ENCODE data around the gene RAB28. TPM values are rescaled to one million over a fixed set of nuclear protein-coding genes. Genes with fewer than 3 reads are reported as not detected.

Gene RAB28
- total RNA-seq, 1 experiment from 2014 or later, result 19.8 TPM

DNA sequence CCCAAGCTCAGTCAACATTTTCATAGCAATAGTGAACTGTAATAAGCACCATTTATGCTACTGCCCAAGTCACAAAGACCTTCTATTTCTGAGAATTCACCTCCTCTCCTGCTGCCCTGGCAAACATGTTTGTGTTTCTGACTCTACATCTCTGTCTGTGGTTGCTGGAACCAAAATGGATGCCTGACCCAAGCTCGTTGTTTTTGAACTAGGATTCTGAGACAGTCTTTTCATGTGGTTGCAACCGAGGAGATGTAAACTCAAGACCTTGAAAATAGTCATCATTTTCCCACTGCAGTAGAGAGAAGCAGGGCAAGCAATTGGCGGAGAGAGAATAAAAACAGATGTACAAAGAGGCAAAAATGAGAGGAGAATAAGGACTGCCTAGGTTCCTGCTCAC, 160.2 kb downstream of the RAB28 start:
- Histone ChIP-seq H2BK12ac (ENCODE audit: insufficient read length, low read depth, low read length) (no peak overlapping the region), H3K4ac (ENCODE audit: low read depth, low read length) (no peak overlapping the region), H3K56ac (ENCODE audit: insufficient read length, low read depth, low read length) (no peak overlapping the region), H3T11ph (ENCODE audit: low read length) (no peak overlapping the region), H2BK120ac (ENCODE audit: low read depth, low read length, poor library complexity, severe bottlenecking) (no peak overlapping the region), H3K18ac (ENCODE audit: insufficient read length, low read depth, low read length) (no peak overlapping the region), H4K20me1 (ENCODE audit: control insufficient read depth, insufficient read depth, insufficient read length) (no peaks in the 10 kb centered on the region), H2BK5ac (ENCODE audit: insufficient read length, low read length) (no peak overlapping the region), H4K91ac (ENCODE audit: insufficient read length, low read depth, low read length) (no peak overlapping the region), H2BK20ac (ENCODE audit: low read depth, low read length, poor library complexity, severe bottlenecking) (no peak overlapping the region), H2AFZ (ENCODE audit: low read length) (no peak overlapping the region), H3K9me3 (ENCODE audit: control insufficient read depth, low read depth, low read length) (no peaks in the 10 kb centered on the region), H2BK15ac (ENCODE audit: low read depth, low read length) (no peak overlapping the region), H3K4me1 (ENCODE audit: insufficient read depth, low read length) (peaks cover 5% of the 10 kb centered on the region; the same call in 1 of the 2 replicates), H4K8ac (replicated peaks; ENCODE audit: insufficient read length, low read depth, low read length) (no peak overlapping the region), H3K79me2 (ENCODE audit: insufficient read depth, low read length) (no peaks in the 10 kb centered on the region), H3K9ac (ENCODE audit: extremely low read depth, insufficient read length, low read length) (no peak overlapping the region), H3K79me1 (ENCODE audit: insufficient read depth, low read depth, low read length, poor library complexity, severe bottlenecking) (no peaks in the 10 kb centered on the region), H3K27ac (ENCODE audit: insufficient read length, low read depth, low read length) (no peak overlapping the region), H3K14ac (ENCODE audit: insufficient read depth, low read length) (no peak overlapping the region), H3K23me2 (ENCODE audit: insufficient read length, low read depth, low read length, poor library complexity, severe bottlenecking) (no peaks in the 10 kb centered on the region), H4K5ac (ENCODE audit: insufficient read length, low read depth, low read length) (no peak overlapping the region), H3K23ac (ENCODE audit: insufficient read length, low read depth, low read length) (no peak overlapping the region), H3K27me3 (ENCODE audit: insufficient read depth, low read length) (no peaks in the 10 kb centered on the region), H3K4me2 (ENCODE audit: insufficient read depth, insufficient read length, low read length) (no peak overlapping the region), H2AK5ac (ENCODE audit: insufficient read length, low read length) (no peak overlapping the region)
- H3K27me3 Mint-ChIP-seq (ENCODE audit: low read depth), result no peaks in the 10 kb centered on the region
- peaks cover 22 to 23% of the 10 kb centered on the region in 2 experiments for H3K4me1 Mint-ChIP-seq
- TF ChIP-seq, protein P1, sequence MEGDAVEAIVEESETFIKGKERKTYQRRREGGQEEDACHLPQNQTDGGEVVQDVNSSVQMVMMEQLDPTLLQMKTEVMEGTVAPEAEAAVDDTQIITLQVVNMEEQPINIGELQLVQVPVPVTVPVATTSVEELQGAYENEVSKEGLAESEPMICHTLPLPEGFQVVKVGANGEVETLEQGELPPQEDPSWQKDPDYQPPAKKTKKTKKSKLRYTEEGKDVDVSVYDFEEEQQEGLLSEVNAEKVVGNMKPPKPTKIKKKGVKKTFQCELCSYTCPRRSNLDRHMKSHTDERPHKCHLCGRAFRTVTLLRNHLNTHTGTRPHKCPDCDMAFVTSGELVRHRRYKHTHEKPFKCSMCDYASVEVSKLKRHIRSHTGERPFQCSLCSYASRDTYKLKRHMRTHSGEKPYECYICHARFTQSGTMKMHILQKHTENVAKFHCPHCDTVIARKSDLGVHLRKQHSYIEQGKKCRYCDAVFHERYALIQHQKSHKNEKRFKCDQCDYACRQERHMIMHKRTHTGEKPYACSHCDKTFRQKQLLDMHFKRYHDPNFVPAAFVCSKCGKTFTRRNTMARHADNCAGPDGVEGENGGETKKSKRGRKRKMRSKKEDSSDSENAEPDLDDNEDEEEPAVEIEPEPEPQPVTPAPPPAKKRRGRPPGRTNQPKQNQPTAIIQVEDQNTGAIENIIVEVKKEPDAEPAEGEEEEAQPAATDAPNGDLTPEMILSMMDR (conservative IDR thresholded peaks at IDR 0.05), result no peak
- H3K9me3 Mint-ChIP-seq, result peaks cover 3 to 4% of the 10 kb centered on the region in 2 experiments; a peak in 2 of 5 replicates
- H3K27ac Mint-ChIP-seq, result peak overlapping the region in 1 of 3 experiments; percentile 22; a peak in 2 of 7 replicates
- H3K4me3 Mint-ChIP-seq, result no peak overlapping the region
- peaks cover 4 to 15% (median 9%) of the 10 kb centered on the region in 3 experiments; a peak in 6 of 7 replicates for H3K36me3 Mint-ChIP-seq (ENCODE audit: insufficient read depth in 1 of 3, low read depth in 3 of 3)
- no peak for DNase-seq
- WGBS (ENCODE audit: extremely low coverage, insufficient read length, low lambda C conversion rate), result no CpG with 5 or more reads among the region's 3 CpGs
